A673 (cell line): Measurements from ENCODE around the gene RAD50.

Source experiments
- EZH2 ChIP-seq: fragments of 200-600 bp; sonication (generic); IDR thresholded peaks from 2 replicates; pipeline ENCODE4 v1.6.1; 2017; ENCODE audit warnings: borderline replicate concordance, low read depth, mild to moderate bottlenecking, mixed read lengths, antibody characterized with exemption, low read length; ENCODE audit not compliant: poor library complexity, severe bottlenecking
- TF ChIP-seq, protein P1 (sequence below): fragments of 300-800, 200-600 bp; sonication (generic); conservative IDR thresholded peaks from 2 replicates; pipeline ENCODE4 v1.5.1; 2017; ENCODE audit warnings: low read depth, mild to moderate bottlenecking, antibody characterized with exemption, low read length, moderate library complexity, mixed read lengths

GRCh38 chr5:132644177-132644576, 87.4 kb downstream of the RAD50 start:
- TF ChIP-seq, protein P1, sequence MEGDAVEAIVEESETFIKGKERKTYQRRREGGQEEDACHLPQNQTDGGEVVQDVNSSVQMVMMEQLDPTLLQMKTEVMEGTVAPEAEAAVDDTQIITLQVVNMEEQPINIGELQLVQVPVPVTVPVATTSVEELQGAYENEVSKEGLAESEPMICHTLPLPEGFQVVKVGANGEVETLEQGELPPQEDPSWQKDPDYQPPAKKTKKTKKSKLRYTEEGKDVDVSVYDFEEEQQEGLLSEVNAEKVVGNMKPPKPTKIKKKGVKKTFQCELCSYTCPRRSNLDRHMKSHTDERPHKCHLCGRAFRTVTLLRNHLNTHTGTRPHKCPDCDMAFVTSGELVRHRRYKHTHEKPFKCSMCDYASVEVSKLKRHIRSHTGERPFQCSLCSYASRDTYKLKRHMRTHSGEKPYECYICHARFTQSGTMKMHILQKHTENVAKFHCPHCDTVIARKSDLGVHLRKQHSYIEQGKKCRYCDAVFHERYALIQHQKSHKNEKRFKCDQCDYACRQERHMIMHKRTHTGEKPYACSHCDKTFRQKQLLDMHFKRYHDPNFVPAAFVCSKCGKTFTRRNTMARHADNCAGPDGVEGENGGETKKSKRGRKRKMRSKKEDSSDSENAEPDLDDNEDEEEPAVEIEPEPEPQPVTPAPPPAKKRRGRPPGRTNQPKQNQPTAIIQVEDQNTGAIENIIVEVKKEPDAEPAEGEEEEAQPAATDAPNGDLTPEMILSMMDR: no peak
- no peak for TF ChIP-seq EZH2
